Measurements from ENCODE around the gene KIF5A. TPM values are rescaled to one million over a fixed set of nuclear protein-coding genes. Genes with fewer than 3 reads are reported as not detected.

Gene KIF5A
- total and polyA plus RNA-seq, 3 donors from 2014 or later: 6.8 to 9.1 (median 8.4) TPM

DNA sequence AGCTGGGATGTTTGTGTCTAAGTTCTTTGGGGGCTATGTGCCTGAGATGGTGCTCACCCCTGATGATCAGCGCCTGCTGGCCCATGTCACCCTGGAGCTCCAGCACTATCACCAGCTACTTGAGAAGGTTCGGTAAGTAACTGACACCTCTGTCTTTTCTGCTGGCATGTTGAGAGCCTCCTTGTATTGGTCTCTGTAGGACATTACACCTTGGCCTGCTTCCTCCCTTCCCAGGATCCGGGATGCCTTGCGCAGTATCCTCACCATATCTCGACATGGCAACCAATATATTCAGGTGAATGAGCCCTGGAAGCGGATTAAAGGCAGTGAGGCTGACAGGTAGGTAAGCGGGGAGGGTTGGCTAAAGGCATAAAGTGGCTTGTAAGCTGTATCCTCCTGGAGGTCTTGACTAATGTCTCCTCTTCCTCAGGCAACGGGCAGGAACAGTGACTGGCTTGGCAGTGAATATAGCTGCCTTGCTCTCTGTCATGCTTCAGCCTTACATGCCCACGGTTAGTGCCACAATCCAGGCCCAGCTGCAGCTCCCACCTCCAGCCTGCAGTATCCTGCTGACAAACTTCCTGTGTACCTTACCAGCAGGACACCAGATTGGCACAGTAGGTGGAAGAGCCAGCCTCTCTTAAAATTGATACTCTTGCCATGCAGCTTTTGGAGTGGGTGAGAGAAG, 35.0 kb upstream of the KIF5A start:
- TF ChIP-seq, protein P1, sequence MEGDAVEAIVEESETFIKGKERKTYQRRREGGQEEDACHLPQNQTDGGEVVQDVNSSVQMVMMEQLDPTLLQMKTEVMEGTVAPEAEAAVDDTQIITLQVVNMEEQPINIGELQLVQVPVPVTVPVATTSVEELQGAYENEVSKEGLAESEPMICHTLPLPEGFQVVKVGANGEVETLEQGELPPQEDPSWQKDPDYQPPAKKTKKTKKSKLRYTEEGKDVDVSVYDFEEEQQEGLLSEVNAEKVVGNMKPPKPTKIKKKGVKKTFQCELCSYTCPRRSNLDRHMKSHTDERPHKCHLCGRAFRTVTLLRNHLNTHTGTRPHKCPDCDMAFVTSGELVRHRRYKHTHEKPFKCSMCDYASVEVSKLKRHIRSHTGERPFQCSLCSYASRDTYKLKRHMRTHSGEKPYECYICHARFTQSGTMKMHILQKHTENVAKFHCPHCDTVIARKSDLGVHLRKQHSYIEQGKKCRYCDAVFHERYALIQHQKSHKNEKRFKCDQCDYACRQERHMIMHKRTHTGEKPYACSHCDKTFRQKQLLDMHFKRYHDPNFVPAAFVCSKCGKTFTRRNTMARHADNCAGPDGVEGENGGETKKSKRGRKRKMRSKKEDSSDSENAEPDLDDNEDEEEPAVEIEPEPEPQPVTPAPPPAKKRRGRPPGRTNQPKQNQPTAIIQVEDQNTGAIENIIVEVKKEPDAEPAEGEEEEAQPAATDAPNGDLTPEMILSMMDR (IDR thresholded peaks at IDR 0.05): no peak
- no peak for TF ChIP-seq POLR2A (IDR thresholded peaks at IDR 0.05)
- WGBS, 2 donors: 93 to 98% methylated on average over 8 to 9 of the region's 9 CpGs

DNA sequence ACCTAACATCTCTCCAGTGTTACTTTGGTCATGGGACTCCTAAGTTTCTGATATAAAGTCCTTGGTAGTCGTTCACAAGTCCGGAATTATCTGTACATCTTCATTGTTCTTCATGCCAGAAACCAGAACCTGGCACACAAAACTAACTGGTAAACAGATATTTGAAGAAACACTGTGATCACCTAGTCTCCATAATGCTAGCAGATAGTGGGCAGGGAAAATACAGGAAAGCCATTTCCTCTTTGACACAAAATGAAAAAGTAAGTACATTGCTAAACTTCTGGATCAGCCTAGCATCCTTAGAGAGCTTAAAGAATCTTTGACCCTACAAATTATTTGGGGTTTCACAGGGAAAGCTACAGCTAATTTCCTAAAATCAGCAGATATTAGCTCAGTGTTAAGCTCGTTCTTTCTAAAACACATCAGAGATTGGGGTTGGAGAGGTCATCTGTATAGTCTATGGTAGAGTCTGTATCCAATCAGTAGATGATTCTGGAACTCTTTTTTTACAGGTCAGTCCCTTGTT, 34.4 kb upstream of the KIF5A start:
- TF ChIP-seq, protein P1 (IDR thresholded peaks at IDR 0.05): no peak
- TF ChIP-seq POLR2A (IDR thresholded peaks at IDR 0.05): no peak
- no peaks in the 10 kb centered on the region for H3K9me3 ChIP-seq
- no peaks in the 10 kb centered on the region for H3K27me3 ChIP-seq
- no peaks in the 10 kb centered on the region for H3K36me3 ChIP-seq (ENCODE audit: low read depth, missing control alignments)
- peaks cover 17% of the 10 kb centered on the region for H3K4me1 ChIP-seq
- intact Hi-C loops (cut with DNase I; ENCODE audit: low total_unique reads): no loop called here
- no peak overlapping the region for H3K4me3 ChIP-seq
- H3K27ac ChIP-seq: no peak overlapping the region
- 53 to 71% methylated on average over 3 of the region's 3 CpGs for WGBS, 2 donors
- no peak for DNase-seq

More for the DNA sequence above, 35.0 kb upstream of the KIF5A start:
- intact Hi-C loops (cut with DNase I; ENCODE audit: low total_unique reads): no loop called here
- Histone ChIP-seq H3K27me3 (no peaks in the 10 kb centered on the region), H3K4me3 (no peak overlapping the region), H3K36me3 (ENCODE audit: low read depth, missing control alignments) (no peaks in the 10 kb centered on the region), H3K9me3 (no peaks in the 10 kb centered on the region), H3K27ac (no peak overlapping the region), H3K4me1 (peaks cover 17% of the 10 kb centered on the region)
- DNase-seq: no peak

DNA sequence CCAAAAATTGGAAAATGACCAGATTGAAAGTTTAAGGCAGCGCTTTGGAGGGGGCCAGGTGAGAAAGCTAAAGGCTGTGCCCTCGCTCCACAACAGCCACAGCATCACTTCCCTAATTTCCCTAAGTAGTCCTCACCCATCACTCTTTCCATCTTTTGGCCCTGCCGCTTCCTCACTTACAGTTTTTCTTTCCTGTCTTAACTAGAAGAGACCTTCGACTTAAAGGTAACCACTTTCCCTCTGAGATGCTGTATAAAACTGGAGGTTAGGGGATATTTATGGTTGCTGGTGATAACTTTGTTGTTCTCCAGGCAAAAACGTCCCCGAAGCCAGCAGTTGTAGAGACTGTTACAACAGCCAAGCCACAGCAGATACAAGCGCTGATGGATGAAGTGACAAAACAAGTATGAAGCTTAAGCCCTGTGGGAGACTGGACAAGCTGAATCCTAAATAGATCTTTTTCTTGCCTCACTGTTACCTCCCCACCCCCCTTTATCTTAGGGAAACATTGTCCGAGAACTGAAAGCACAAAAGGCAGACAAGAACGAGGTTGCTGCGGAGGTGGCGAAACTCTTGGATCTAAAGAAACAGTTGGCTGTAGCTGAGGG, 33.8 kb upstream of the KIF5A start:
- no peaks in the 10 kb centered on the region for H3K36me3 ChIP-seq (ENCODE audit: low read depth, missing control alignments)
- TF ChIP-seq, protein P1 (IDR thresholded peaks at IDR 0.05): no peak
- no peak for TF ChIP-seq POLR2A (IDR thresholded peaks at IDR 0.05)
- 82 to 83% methylated on average over 11 of the region's 11 CpGs for WGBS, 2 donors
- H3K27me3 ChIP-seq: no peaks in the 10 kb centered on the region
- H3K9me3 ChIP-seq: no peaks in the 10 kb centered on the region
- peaks cover 17% of the 10 kb centered on the region for H3K4me1 ChIP-seq
- intact Hi-C loops (cut with DNase I; ENCODE audit: low total_unique reads): no loop called here
- DNase-seq: no peak
- no peak overlapping the region for H3K4me3 ChIP-seq
- no peak overlapping the region for H3K27ac ChIP-seq

DNA sequence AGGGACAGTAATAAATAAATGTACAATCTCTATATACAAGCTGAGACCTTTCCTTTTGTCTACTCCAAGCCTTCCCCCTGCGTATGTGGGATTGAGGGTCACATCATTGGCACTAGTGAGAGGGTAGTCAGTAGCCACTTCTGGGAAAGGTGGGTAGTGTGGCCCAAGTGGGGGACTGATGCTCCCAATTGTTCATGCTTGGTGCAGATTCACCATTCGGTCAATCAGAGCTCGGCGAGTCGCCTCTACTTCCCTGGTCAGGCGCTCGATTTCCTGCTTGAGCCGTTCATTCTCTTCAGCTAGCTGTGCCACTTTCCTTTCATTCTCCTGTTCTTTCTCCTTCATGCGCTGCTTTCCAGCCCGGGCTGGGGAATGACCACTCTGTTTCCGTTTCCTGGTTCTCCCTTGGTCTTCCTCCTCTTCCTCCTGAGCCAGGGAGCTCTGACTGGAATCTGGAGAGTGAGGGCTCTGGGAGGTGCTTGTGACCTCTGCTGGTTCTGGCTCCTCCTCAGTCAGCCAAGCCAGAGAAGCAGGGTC, 33.2 kb upstream of the KIF5A start:
- Histone ChIP-seq H3K27ac (no peak overlapping the region), H3K36me3 (ENCODE audit: low read depth, missing control alignments) (no peaks in the 10 kb centered on the region), H3K4me3 (no peak overlapping the region), H3K9me3 (no peaks in the 10 kb centered on the region), H3K4me1 (peaks cover 24% of the 10 kb centered on the region), H3K27me3 (no peaks in the 10 kb centered on the region)
- TF ChIP-seq, protein P1 (IDR thresholded peaks at IDR 0.05): no peak
- TF ChIP-seq POLR2A (IDR thresholded peaks at IDR 0.05): no peak
- intact Hi-C loops (cut with DNase I; ENCODE audit: low total_unique reads): no loop called here
- 87 to 91% methylated on average over 11 of the region's 11 CpGs for WGBS, 2 donors
- DNase-seq: no peak
